H1 (cell line): ENCODE results near the gene TPM1. TPM values are rescaled to one million over a fixed set of nuclear protein-coding genes. Genes with fewer than 3 reads are reported as not detected.

ENCODE experiments used
- CTCF ChIA-PET: fragments of 300-600 bp; sonication (Branson Sonifier 250); formaldehyde crosslinking; loops from one replicate; lab custom pipeline; 2021; ENCODE audit not compliant: partially characterized antibody; lab: Charles Lee
- POLR2A ChIA-PET: fragments of 300-600 bp; sonication (Branson Sonifier 250); formaldehyde crosslinking; loops from one replicate; lab custom pipeline; 2021; ENCODE audit warnings: inconsistent platforms; ENCODE audit not compliant: partially characterized antibody; lab: Charles Lee
- DNase-seq, 2 experiments: peaks; one replicate each; pipeline versions ENCODE4 v3.0.0 to v3.0.0-alpha.2; 2010 to 2022; ENCODE audit warnings: low spot score in 2 of 2, low read depth in 1 of 2, mixed read lengths in 1 of 2
- FAIRE-seq: peaks from 2 replicates; lab custom pipeline; 2011; peaks lifted over from hg19 to GRCh38; lab: Jason Lieb, UNC
- H2AFZ ChIP-seq: 2 replicates; pipeline ENCODE4 v1.8.1; 2012; ENCODE audit warnings: low read length, inconsistent platforms
- H2AK5ac ChIP-seq: 2 replicates; pipeline ENCODE4 v1.6.1; 2013; ENCODE audit warnings: low read depth, low read length
- H2BK120ac ChIP-seq: replicated peaks from 2 replicates; pipeline ENCODE3; 2013; ENCODE audit warnings: low read depth, low read length, inconsistent platforms
- H2BK12ac ChIP-seq: 2 replicates; pipeline ENCODE4 v1.6.1; 2013; ENCODE audit warnings: low read depth, low read length
- H2BK15ac ChIP-seq: 2 replicates; pipeline ENCODE4 v1.6.1; 2013; ENCODE audit warnings: low read length
- H2BK20ac ChIP-seq: 2 replicates; pipeline ENCODE4 v1.6.1; 2013; ENCODE audit warnings: low read length
- H2BK5ac ChIP-seq: 2 replicates; pipeline ENCODE4 v1.6.1; 2013; ENCODE audit warnings: low read depth, low read length
- H3K14ac ChIP-seq: 2 replicates; pipeline ENCODE4 v1.6.1; 2013; ENCODE audit warnings: inconsistent platforms; ENCODE audit not compliant: insufficient read length
- H3K18ac ChIP-seq: 2 replicates; pipeline ENCODE4 v1.6.1; 2013; ENCODE audit warnings: low read length; ENCODE audit errors: extremely low read depth
- H3K23ac ChIP-seq: 2 replicates; pipeline ENCODE4 v1.6.1; 2013; ENCODE audit warnings: inconsistent platforms; ENCODE audit not compliant: insufficient read length
- H3K23me2 ChIP-seq: 2 replicates; pipeline ENCODE4 v1.6.1; 2013; ENCODE audit warnings: low read depth, low read length
- H3K27ac ChIP-seq: 2 replicates; pipeline ENCODE4 v1.6.1; 2011; ENCODE audit warnings: low read depth, low read length, inconsistent platforms
- H3K27me3 ChIP-seq, 4 experiments: replicated peaks in 1 of 4; 1 replicate in 1 of 4; 2 replicates in 3 of 4; pipeline versions ENCODE4 v1.6.1 to v1.8.1; 2011 to 2013; ENCODE audit warnings: low read length in 3 of 4, mild to moderate bottlenecking in 3 of 4, inconsistent platforms in 2 of 4, mixed read lengths in 2 of 4, moderate library complexity in 1 of 4; ENCODE audit not compliant: control insufficient read depth in 3 of 4, insufficient read depth in 3 of 4; ENCODE audit errors: extremely low read depth in 1 of 4
- H3K36me3 ChIP-seq, 4 experiments: 2 replicates each; pipeline versions ENCODE4 v1.6.1 to v1.8.1; 2011 to 2013; ENCODE audit warnings: mild to moderate bottlenecking in 4 of 4, low read length in 3 of 4, moderate library complexity in 2 of 4, control low read depth in 1 of 4, inconsistent platforms in 1 of 4; ENCODE audit not compliant: insufficient read depth in 4 of 4, control insufficient read depth in 2 of 4
- H3K4ac ChIP-seq: replicated peaks from 2 replicates; pipeline ENCODE3; 2013; ENCODE audit warnings: low read length, low read depth, mixed read lengths, inconsistent platforms; ENCODE audit not compliant: insufficient read length
- H3K4me1 ChIP-seq, 4 experiments: replicated peaks in 1 of 4; 1 replicate in 1 of 4; 2 replicates in 3 of 4; pipeline versions ENCODE4 v1.6.1 to v1.8.1; 2011 to 2013; ENCODE audit warnings: low read length in 3 of 4, inconsistent platforms in 2 of 4, mixed read lengths in 1 of 4; ENCODE audit not compliant: insufficient read depth in 4 of 4, control insufficient read depth in 3 of 4
- H3K4me2 ChIP-seq, 2 experiments: 2 replicates each; pipeline versions ENCODE4 v1.6.1 to v1.8.1; 2011 to 2013; ENCODE audit warnings: low read depth in 2 of 2, low read length in 2 of 2, control low read depth in 1 of 2, inconsistent platforms in 1 of 2, mild to moderate bottlenecking in 1 of 2; ENCODE audit not compliant: insufficient read depth in 1 of 2
- H3K4me3 ChIP-seq, 4 experiments: fragments of 200-600, 300-600 bp in 1 of 4; sonication (generic), shearing (Covaris generic), sonication (Bioruptor Twin) in 1 of 4; 2 replicates each; pipeline versions ENCODE4 v1.5.1 to v1.8.1; 2011 to 2016; ENCODE audit warnings: low read length in 4 of 4, low read depth in 3 of 4, control low read depth in 2 of 4, inconsistent platforms in 2 of 4, mild to moderate bottlenecking in 2 of 4, mixed read lengths in 1 of 4, moderate library complexity in 1 of 4; ENCODE audit not compliant: insufficient read depth in 2 of 4; ENCODE audit errors: extremely low read depth in 1 of 4
- H3K56ac ChIP-seq: replicated peaks from 2 replicates; pipeline ENCODE3; 2013; ENCODE audit warnings: low read depth, mild to moderate bottlenecking, mixed read lengths, low read length, inconsistent platforms; ENCODE audit not compliant: insufficient read length
- H3K79me1 ChIP-seq: 2 replicates; pipeline ENCODE4 v1.6.1; 2013; ENCODE audit warnings: low read depth, low read length, control low read depth
- H3K79me2 ChIP-seq, 2 experiments: 2 replicates each; pipeline versions ENCODE4 v1.6.1 to v1.8.1; 2012 to 2013; ENCODE audit warnings: low read length in 2 of 2, mild to moderate bottlenecking in 2 of 2, inconsistent platforms in 1 of 2; ENCODE audit not compliant: insufficient read depth in 2 of 2, control insufficient read depth in 1 of 2
- H3K9ac ChIP-seq, 4 experiments: replicated peaks in 1 of 4; 1 replicate in 1 of 4; 2 replicates in 3 of 4; pipeline versions ENCODE4 v1.6.1 to v1.8.1; 2011 to 2013; ENCODE audit warnings: low read depth in 3 of 4, low read length in 3 of 4, control low read depth in 2 of 4, mild to moderate bottlenecking in 2 of 4, moderate library complexity in 2 of 4, inconsistent platforms in 1 of 4; ENCODE audit errors: extremely low read depth in 1 of 4
- H3K9me3 ChIP-seq, 2 experiments: 2 replicates each; pipeline versions ENCODE4 v1.6.1 to v1.8.1; 2012 to 2013; ENCODE audit warnings: mild to moderate bottlenecking in 2 of 2, moderate library complexity in 2 of 2, control low read depth in 1 of 2, inconsistent platforms in 1 of 2, low read depth in 1 of 2, low read length in 1 of 2, mixed read lengths in 1 of 2; ENCODE audit not compliant: insufficient read depth in 2 of 2
- H4K20me1 ChIP-seq, 2 experiments: replicated peaks in 1 of 2; 2 replicates each; pipeline versions ENCODE3 to v1.8.1; 2011 to 2013; ENCODE audit warnings: inconsistent platforms in 2 of 2, low read length in 2 of 2, mild to moderate bottlenecking in 1 of 2; ENCODE audit not compliant: insufficient read depth in 2 of 2, control insufficient read depth in 1 of 2
- H4K5ac ChIP-seq: 2 replicates; pipeline ENCODE4 v1.6.1; 2013; ENCODE audit warnings: low read length, low read depth, mixed read lengths, inconsistent platforms; ENCODE audit not compliant: insufficient read length
- H4K8ac ChIP-seq: 2 replicates; pipeline ENCODE4 v1.8.0; 2013; ENCODE audit warnings: mild to moderate bottlenecking, moderate library complexity, low read length, inconsistent platforms; ENCODE audit not compliant: insufficient read depth; ENCODE audit errors: extremely low read depth
- H4K91ac ChIP-seq: replicated peaks from 2 replicates; pipeline ENCODE3; 2013; ENCODE audit warnings: low read length, mixed read lengths, inconsistent platforms; ENCODE audit not compliant: insufficient read length
- CTBP2 ChIP-seq: IDR thresholded peaks from 2 replicates; pipeline ENCODE4 v1.7.0; 2011; ENCODE audit warnings: borderline replicate concordance, mild to moderate bottlenecking, moderate library complexity, mixed read lengths, low read length; ENCODE audit not compliant: insufficient read depth, insufficient read length
- CTCF ChIP-seq, 3 experiments: IDR thresholded peaks; 1 replicate in 2 of 3; 2 replicates in 1 of 3; pipeline versions ENCODE4 v1.5.1 to v1.6.1; 2011; ENCODE audit warnings: low read length in 3 of 3, mild to moderate bottlenecking in 3 of 3, inconsistent platforms in 2 of 3, low read depth in 1 of 3, moderate library complexity in 1 of 3; ENCODE audit not compliant: insufficient read depth in 1 of 3; ENCODE audit errors: control extremely low read depth in 1 of 3
- E2F6 ChIP-seq: IDR thresholded peaks from 2 replicates; pipeline ENCODE4 v1.6.1; 2012; ENCODE audit warnings: inconsistent platforms
- SIRT6 ChIP-seq: IDR thresholded peaks from one replicate; pipeline ENCODE4 v1.7.1; 2012; ENCODE audit warnings: low read length, inconsistent platforms
- SP1 ChIP-seq: IDR thresholded peaks from 2 replicates; pipeline ENCODE4 v1.6.1; 2011; ENCODE audit warnings: low read depth, low read length
- YY1 ChIP-seq: IDR thresholded peaks from 2 replicates; pipeline ENCODE4 v1.6.1; 2011; ENCODE audit warnings: low read depth, mild to moderate bottlenecking, low read length
- WGBS, 2 experiments: shearing (Covaris generic) in 1 of 2; methylation state at CpG; one replicate each; pipeline versions ENCODE4 v1.1.6 to v1.1.7; 2013 to 2015; ENCODE audit warnings: low lambda C conversion rate in 2 of 2, mixed read lengths in 2 of 2, inconsistent platforms in 1 of 2, low coverage in 1 of 2, missing lambda C conversion rate in 1 of 2; ENCODE audit not compliant: insufficient replicate concordance in 2 of 2, insufficient coverage in 1 of 2, insufficient read length in 1 of 2; ENCODE audit errors: extremely low coverage in 1 of 2, missing lambda C conversion rate in 1 of 2; 5-methylcytosine and 5-hydroxymethylcytosine counted together
- polyA plus RNA-seq, 7 experiments: library from polyadenylated mRNA; depleted of rRNA in 3 of 7; stranded (reverse) in 5 of 7; unstranded in 2 of 7; fragments of >200 nt in 5 of 7; fragments of 200-250 nt in 2 of 7; gene quantifications; 1 replicate in 5 of 7; 2 replicates in 1 of 7; 4 replicates in 1 of 7; pipeline versions ENCODE4 v1.2.1 to v1.2.3, GENCODE V29; 2011 to 2013; ENCODE audit warnings: missing spikeins in 2 of 7, mixed read lengths in 2 of 7
- total RNA-seq: library from RNA; stranded (reverse); fragmentation: NEBNext Ultra II Directional; extraction: Animal tissue kit (Norgen Biotek cat#: 25700); gene quantifications from 2 replicates; pipeline ENCODE4 v1.2.1, GENCODE V29; 2021

Gene TPM1
- total and polyA plus RNA-seq, 2 of the 8 experiments (the other 6 are each of a cell fraction or from before 2014, with no cell fraction given), result 258 to 579 TPM

- H3K23me2 ChIP-seq, result no peaks in the 10 kb centered on the region
Measured at GRCh38 chr15:63019511-63020109, 22.9 kb upstream of the TPM1 start.

More at GRCh38 chr15:63019511-63020109, 22.9 kb upstream of the TPM1 start:
- peak overlapping the region; percentile 78 for H2AFZ ChIP-seq
- H2BK12ac ChIP-seq, result no peak overlapping the region; the same call in 1 of the 2 replicates
- no peak overlapping the region for H3K9ac ChIP-seq
- no peak overlapping the region for H4K5ac ChIP-seq
- no peaks in the 10 kb centered on the region for H3K9me3 ChIP-seq
- no peaks in the 10 kb centered on the region for H3K79me2 ChIP-seq
- no peak overlapping the region for H3K27ac ChIP-seq
- H3K4me3 ChIP-seq, result no peak overlapping the region
- H3K4me2 ChIP-seq, result peak overlapping the region in 1 of 2 experiments; percentile 4; a peak in 1 of 4 replicates
- H2BK20ac ChIP-seq, result no peak overlapping the region; the same call in 1 of the 2 replicates
- no peak overlapping the region for H4K8ac ChIP-seq
- no peak overlapping the region for H2BK120ac ChIP-seq
- H3K23ac ChIP-seq, result no peak overlapping the region
- H3K36me3 ChIP-seq, result no peaks in the 10 kb centered on the region
- H3K14ac ChIP-seq, result no peak overlapping the region
- H4K20me1 ChIP-seq, result no peaks in the 10 kb centered on the region
- H2BK15ac ChIP-seq, result 0 out of 2 replicates have a peak overlapping the region, but pooled peaks have one; percentile 1
- peak in 2 of 3 experiments; percentile 2; a peak in 1 of 4 replicates for TF ChIP-seq CTCF (IDR thresholded peaks at IDR 0.05; ENCODE audit: control extremely low read depth in 1 of 3, insufficient read depth in 1 of 3, low read depth in 1 of 3, low read length in 3 of 3)
- no peak for TF ChIP-seq CTBP2
- TF ChIP-seq E2F6, result no peak
- no peak for TF ChIP-seq YY1
- TF ChIP-seq SP1, result no peak
- no peak for TF ChIP-seq SIRT6
- H4K91ac ChIP-seq, result no peak overlapping the region
- WGBS, 2 experiments, result 61% methylated on average over 9 of the region's 9 CpGs; no CpG with 5 or more reads in 1 of the 2 experiments
- DNase-seq (no peak), FAIRE-seq (peak; percentile 68)
- H3K4me1 ChIP-seq, result peaks cover 0 to 4% (median under 1%) of the 10 kb centered on the region in 4 experiments; a peak in 2 of 7 replicates
- H3K18ac ChIP-seq, result no peak overlapping the region
- H2BK5ac ChIP-seq, result no peak overlapping the region
- H3K56ac ChIP-seq, result no peak overlapping the region
- no peaks in the 10 kb centered on the region for H3K79me1 ChIP-seq
- no peak overlapping the region for H3K4ac ChIP-seq
- no peaks in the 10 kb centered on the region for H3K27me3 ChIP-seq
- POLR2A ChIA-PET, result interaction anchor here (0.8 to 2.4 kb wide), 6 partner anchors 13 to 36 kb away, joined by 3 to 10 read pairs (median 4); partner anchors contain the start of gene TPM1
- CTCF ChIA-PET, result interaction anchor here (0.7 to 1.5 kb wide), 5 partner anchors 11 to 212 kb away, joined by 3 to 6 read pairs (median 4); no protein-coding TSS in a partner anchor
- H2AK5ac ChIP-seq, result no peak overlapping the region
